Adrenal gland (tissue), 12 donors: ENCODE measurements around the gene PCID2. TPM values are rescaled to one million over a fixed set of nuclear protein-coding genes. Genes with fewer than 3 reads are reported as not detected.

Source experiments
- DNase-seq, 7 donors: peaks; one replicate each; pipeline ENCODE4 v3.0.0-alpha.2; 2019 to 2020
- H3K27ac ChIP-seq, 5 donors: fragments of 200-600 bp; sonication (generic) in 4 of 5; 1 replicate in 3 of 5; 2 replicates in 2 of 5; pipeline versions ENCODE4 v1.5.1 to v1.8.0; 2016 to 2020; ENCODE audit warnings: mild to moderate bottlenecking in 1 of 5
- H3K27me3 ChIP-seq: fragments of 200-600 bp; 2 replicates; pipeline ENCODE4 v1.8.0; 2021
- H3K36me3 ChIP-seq, 2 donors: fragments of 200-600 bp; replicated peaks in 1 of 2; 1 replicate in 1 of 2; 2 replicates in 1 of 2; pipeline versions ENCODE4 v1.5.1 to v1.8.0; 2018 to 2022
- H3K4me1 ChIP-seq, 2 donors: fragments of 200-600 bp; replicated peaks in 1 of 2; 1 replicate in 1 of 2; 2 replicates in 1 of 2; pipeline versions ENCODE4 v1.5.1 to v1.8.0; 2018 to 2021
- H3K4me3 ChIP-seq, 4 donors: fragments of 200-600 bp; sonication (generic) in 3 of 4; one replicate each; pipeline ENCODE4 v1.5.1; 2016 to 2018
- H3K9me3 ChIP-seq, 3 donors: fragments of 200-600 bp; sonication (generic) in 1 of 3; replicated peaks in 1 of 3; 1 replicate in 2 of 3; 2 replicates in 1 of 3; pipeline versions ENCODE4 v1.5.1 to v1.8.0; 2016 to 2021
- POLR2A ChIP-seq, 2 donors: fragments of 450-650 bp; IDR thresholded peaks; one replicate each; pipeline ENCODE4 v1.6.1; 2017; ENCODE audit warnings: antibody characterized with exemption in 2 of 2, mild to moderate bottlenecking in 2 of 2, moderate library complexity in 1 of 2
- WGBS, 4 donors: extraction: QIAGEN DNeasy Blood & Tissue Kit in 2 of 4; methylation state at CpG; one replicate each; pipeline versions ENCODE4 v1.1.5 to v1.1.7; 2013 to 2017; 5-methylcytosine and 5-hydroxymethylcytosine counted together
- intact Hi-C, 2 donors: fragments of 100-400 bp; cut with DNase I; formaldehyde crosslinking; loops; one replicate each; pipeline versions ENCODE4 v1.14.1 to v1.15.0; 2022 to 2023
- polyA plus RNA-seq, 3 donors: library from polyadenylated mRNA; stranded (reverse); fragments of 200-250 nt in 2 of 3; fragments of 350-450 nt in 1 of 3; fragmentation: Illumina TruSeq in 1 of 3; extraction: RNeasy Lipid Tissue Mini Kit (QIAGEN cat#74804) in 1 of 3; gene quantifications; one replicate each; pipeline ENCODE4 v1.2.3, GENCODE V29; 2013 to 2014
- total RNA-seq, 9 donors: library from RNA; depleted of rRNA in 4 of 9; stranded (reverse); fragments of >200 nt in 4 of 9; fragments of 120-200 nt in 1 of 9; fragmentation: NEBNext Ultra II Directional in 1 of 9; extraction: Animal tissue kit (Norgen Biotek cat#: 25700) in 1 of 9; gene quantifications; one replicate each; pipeline versions ENCODE4 v1.1.0 to v1.2.4, GENCODE V29; 2013 to 2023
- TF ChIP-seq, protein P1 (sequence below), 6 experiments: fragments of 450-650 bp in 4 of 6; fragments of 200-600 bp in 2 of 6; sonication (generic) in 1 of 6; IDR thresholded peaks; 1 replicate in 5 of 6; 2 replicates in 1 of 6; pipeline versions ENCODE4 v1.5.1 to v1.8.0; 2016 to 2021; ENCODE audit warnings: antibody characterized with exemption in 6 of 6, mild to moderate bottlenecking in 2 of 6, moderate library complexity in 1 of 6
- donor health status: healthy with polysubstance abuse.
- donor health status: Bipolar disorder and iron deficiency.
- donor health status: DM: yes; HTN: yes; CAD: no.
- donor health status: DM: no; HTN: no; CAD: no.
- donor health status: DM: no; HTN: no; CAD: no.
- donor health status: DM: yes; HTN: yes; CAD: no.

PCID2 gene
- total and polyA plus RNA-seq, 12 donors: 26.4 to 87.2 (median 45.3) TPM

DNA sequence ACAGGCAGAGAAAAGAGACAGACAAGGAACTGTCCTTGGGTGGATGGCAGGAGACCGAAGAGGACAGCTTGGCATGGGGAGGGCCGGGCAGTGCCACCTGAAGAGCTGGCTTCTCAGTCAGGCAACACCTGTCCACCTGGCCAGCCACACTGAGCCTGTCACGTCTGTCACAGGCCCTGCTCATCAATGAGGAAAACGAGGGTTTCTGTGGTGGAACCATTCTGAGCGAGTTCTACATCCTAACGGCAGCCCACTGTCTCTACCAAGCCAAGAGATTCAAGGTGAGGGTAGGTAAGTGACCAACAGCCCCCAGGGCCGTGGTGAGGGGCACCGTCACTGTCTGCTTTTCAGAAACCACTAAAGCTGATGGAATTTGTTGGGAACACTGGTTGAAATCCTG, 61.3 kb downstream of the PCID2 start:
- no peaks in the 10 kb centered on the region for H3K27me3 ChIP-seq
- WGBS, 4 donors: 79 to 85% (median 83%) methylated on average over 4 to 8 of the region's 8 CpGs
- no peaks in the 10 kb centered on the region for H3K9me3 ChIP-seq
- no peak for DNase-seq
- H3K27ac ChIP-seq: no peak overlapping the region
- TF ChIP-seq POLR2A (IDR thresholded peaks at IDR 0.05): no peak
- TF ChIP-seq, protein P1, sequence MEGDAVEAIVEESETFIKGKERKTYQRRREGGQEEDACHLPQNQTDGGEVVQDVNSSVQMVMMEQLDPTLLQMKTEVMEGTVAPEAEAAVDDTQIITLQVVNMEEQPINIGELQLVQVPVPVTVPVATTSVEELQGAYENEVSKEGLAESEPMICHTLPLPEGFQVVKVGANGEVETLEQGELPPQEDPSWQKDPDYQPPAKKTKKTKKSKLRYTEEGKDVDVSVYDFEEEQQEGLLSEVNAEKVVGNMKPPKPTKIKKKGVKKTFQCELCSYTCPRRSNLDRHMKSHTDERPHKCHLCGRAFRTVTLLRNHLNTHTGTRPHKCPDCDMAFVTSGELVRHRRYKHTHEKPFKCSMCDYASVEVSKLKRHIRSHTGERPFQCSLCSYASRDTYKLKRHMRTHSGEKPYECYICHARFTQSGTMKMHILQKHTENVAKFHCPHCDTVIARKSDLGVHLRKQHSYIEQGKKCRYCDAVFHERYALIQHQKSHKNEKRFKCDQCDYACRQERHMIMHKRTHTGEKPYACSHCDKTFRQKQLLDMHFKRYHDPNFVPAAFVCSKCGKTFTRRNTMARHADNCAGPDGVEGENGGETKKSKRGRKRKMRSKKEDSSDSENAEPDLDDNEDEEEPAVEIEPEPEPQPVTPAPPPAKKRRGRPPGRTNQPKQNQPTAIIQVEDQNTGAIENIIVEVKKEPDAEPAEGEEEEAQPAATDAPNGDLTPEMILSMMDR (IDR thresholded peaks at IDR 0.05): no peak
- no peak overlapping the region for H3K4me3 ChIP-seq
- intact Hi-C loops: no loop called here
- H3K4me1 ChIP-seq: peaks cover 4 to 5% of the 10 kb centered on the region in 2 donors
- no peaks in the 10 kb centered on the region for H3K36me3 ChIP-seq

DNA sequence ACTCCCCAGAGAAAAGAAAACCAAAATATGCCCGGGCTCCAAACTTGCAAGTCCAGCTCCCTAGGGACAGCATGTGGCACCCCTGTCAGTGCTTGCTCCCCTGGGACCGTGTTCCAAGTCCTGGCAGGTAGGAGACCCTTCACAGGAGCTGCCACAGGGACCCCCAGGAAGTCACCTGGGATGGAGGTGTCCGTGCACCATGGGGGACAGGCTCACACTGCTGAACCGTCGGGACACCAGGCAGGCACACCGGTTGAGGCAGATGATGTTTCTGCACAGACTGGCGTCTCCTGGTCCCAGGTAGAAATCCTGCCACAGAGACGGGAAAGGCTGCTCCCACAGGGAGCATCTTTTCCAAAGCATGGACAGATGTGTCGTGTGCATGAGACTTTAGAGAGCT, 61.7 kb downstream of the PCID2 start:
- Histone ChIP-seq H3K27ac (no peak overlapping the region), H3K9me3 (no peaks in the 10 kb centered on the region), H3K4me3 (no peak overlapping the region), H3K27me3 (no peaks in the 10 kb centered on the region), H3K4me1 (peaks cover 0 to under 1% of the 10 kb centered on the region in 2 donors), H3K36me3 (no peaks in the 10 kb centered on the region)
- intact Hi-C loops: no loop called here
- TF ChIP-seq POLR2A (IDR thresholded peaks at IDR 0.05): no peak
- TF ChIP-seq, protein P1 (IDR thresholded peaks at IDR 0.05): no peak
- 83 to 93% (median 90%) methylated on average over 6 to 9 of the region's 9 CpGs for WGBS, 4 donors
- no peak for DNase-seq

GRCh38 chr13:113145911-113146598, 62.4 kb downstream of the PCID2 start:
- H3K4me3 ChIP-seq: no peak overlapping the region
- TF ChIP-seq POLR2A (IDR thresholded peaks at IDR 0.05): no peak
- TF ChIP-seq, protein P1 (IDR thresholded peaks at IDR 0.05): no peak
- H3K27me3 ChIP-seq: no peaks in the 10 kb centered on the region
- no peak for DNase-seq
- H3K4me1 ChIP-seq: no peaks in the 10 kb centered on the region
- H3K9me3 ChIP-seq: no peaks in the 10 kb centered on the region
- H3K27ac ChIP-seq: no peak overlapping the region
- WGBS, 4 donors: 85 to 93% (median 91%) methylated on average over 10 to 15 of the region's 15 CpGs
- intact Hi-C loops: no loop called here
- H3K36me3 ChIP-seq: no peaks in the 10 kb centered on the region

- no peak for DNase-seq
These were observed 63.0 kb downstream of the PCID2 start for GRCh38 chr13:113145496-113145895.

More at GRCh38 chr13:113145496-113145895, 63.0 kb downstream of the PCID2 start:
- intact Hi-C loops: no loop called here
- Histone ChIP-seq H3K4me1 (no peaks in the 10 kb centered on the region), H3K27me3 (no peaks in the 10 kb centered on the region), H3K36me3 (no peaks in the 10 kb centered on the region), H3K27ac (no peak overlapping the region), H3K4me3 (no peak overlapping the region), H3K9me3 (no peaks in the 10 kb centered on the region)
- 88 to 94% (median 90%) methylated on average over 12 of the region's 12 CpGs for WGBS, 4 donors
- TF ChIP-seq, protein P1 (IDR thresholded peaks at IDR 0.05): no peak
- no peak for TF ChIP-seq POLR2A (IDR thresholded peaks at IDR 0.05)
